GM23338 (cell line): ENCODE measurements around the gene SEC61G. TPM values are rescaled to one million over a fixed set of nuclear protein-coding genes. Genes with fewer than 3 reads are reported as not detected.

Experiments used
- ATAC-seq: fragments of 200-7000 bp; cut with Tn5 transposase; 3 replicates; pipeline ENCODE4 v1.9.1; 2020
- DNase-seq: peaks from one replicate; pipeline ENCODE4 v3.0.0-alpha.2; 2015; ENCODE audit warnings: low spot score
- H2AFZ ChIP-seq: fragments of 200-600 bp; sonication (generic); 2 replicates; pipeline ENCODE4 v1.8.0; 2016; ENCODE audit warnings: antibody characterized with exemption, mild to moderate bottlenecking, moderate library complexity
- H3F3A ChIP-seq: fragments of 200-600 bp; sonication (generic); replicated peaks from 2 replicates; pipeline ENCODE4 v1.8.0; 2017; ENCODE audit warnings: antibody characterized with exemption, mixed run types, low read depth
- H3K27ac ChIP-seq: fragments of 200-600 bp; sonication (generic); 2 replicates; pipeline ENCODE4 v1.6.1; 2016; ENCODE audit warnings: low read depth
- H3K27me3 ChIP-seq: fragments of 200-600 bp; sonication (generic); 2 replicates; pipeline ENCODE4 v1.8.0; 2016; ENCODE audit warnings: mild to moderate bottlenecking, mixed run types, moderate library complexity; ENCODE audit not compliant: insufficient read depth
- H3K36me3 ChIP-seq: fragments of 200-600 bp; sonication (generic); 2 replicates; pipeline ENCODE4 v1.8.0; 2016; ENCODE audit warnings: mild to moderate bottlenecking; ENCODE audit not compliant: insufficient read depth
- H3K4me1 ChIP-seq: fragments of 200-600 bp; sonication (generic); 2 replicates; pipeline ENCODE4 v1.8.0; 2016; ENCODE audit warnings: mild to moderate bottlenecking, moderate library complexity; ENCODE audit not compliant: insufficient read depth
- H3K4me2 ChIP-seq: fragments of 200-600 bp; sonication (generic); 2 replicates; pipeline ENCODE4 v1.7.1; 2017; ENCODE audit warnings: mixed run types
- H3K4me3 ChIP-seq: fragments of 200-600 bp; sonication (generic); 2 replicates; pipeline ENCODE4 v1.6.1; 2016; ENCODE audit warnings: mixed run types
- H3K79me2 ChIP-seq: fragments of 200-600 bp; sonication (generic); replicated peaks from 2 replicates; pipeline ENCODE4 v1.8.0; 2017; ENCODE audit warnings: mild to moderate bottlenecking; ENCODE audit not compliant: insufficient read depth
- H3K9me2 ChIP-seq: fragments of 200-600 bp; sonication (generic); 2 replicates; pipeline ENCODE4 v1.8.0; 2017; ENCODE audit not compliant: insufficient read depth
- H4K20me1 ChIP-seq: fragments of 200-600 bp; sonication (generic); replicated peaks from 2 replicates; pipeline ENCODE4 v1.8.0; 2017; ENCODE audit warnings: mild to moderate bottlenecking; ENCODE audit not compliant: insufficient read depth
- H3K27ac Mint-ChIP-seq: 2 replicates; pipeline ENCODE4 v1.8.0; 2020; ENCODE audit warnings: inconsistent platforms, mild to moderate bottlenecking, moderate library complexity, mixed read lengths
- H3K27me3 Mint-ChIP-seq: 3 replicates; pipeline ENCODE4 v1.8.0; 2022; ENCODE audit warnings: low read depth, mild to moderate bottlenecking, moderate library complexity, mixed read lengths, inconsistent platforms; ENCODE audit not compliant: insufficient read depth, poor library complexity
- H3K36me3 Mint-ChIP-seq: 3 replicates; pipeline ENCODE4 v1.8.0; 2021; ENCODE audit warnings: low read depth, mild to moderate bottlenecking, inconsistent platforms, moderate library complexity, mixed read lengths
- H3K4me1 Mint-ChIP-seq: 3 replicates; pipeline ENCODE4 v1.8.0; 2020; ENCODE audit warnings: mild to moderate bottlenecking, inconsistent platforms, mixed read lengths
- H3K4me3 Mint-ChIP-seq: 3 replicates; pipeline ENCODE4 v1.8.0; 2021; ENCODE audit warnings: moderate library complexity, mild to moderate bottlenecking, inconsistent platforms, mixed read lengths
- H3K9me3 Mint-ChIP-seq: 3 replicates; pipeline ENCODE4 v1.8.0; 2020; ENCODE audit warnings: moderate library complexity, mild to moderate bottlenecking, inconsistent platforms, mixed read lengths
- CTCF ChIP-seq, 2 experiments: fragments of 200-600 bp in 1 of 2; sonication (generic) in 1 of 2; conservative IDR thresholded peaks; 2 replicates each; pipeline versions ENCODE4 v1.5.1 to v1.6.1; 2016 to 2017; ENCODE audit warnings: antibody characterized with exemption in 2 of 2, low read depth in 2 of 2, mild to moderate bottlenecking in 2 of 2, moderate library complexity in 1 of 2
- NANOG ChIP-seq: IDR thresholded peaks from 2 replicates; pipeline ENCODE4 v1.6.1; 2016; ENCODE audit warnings: antibody characterized with exemption, borderline replicate concordance
- POLR2AphosphoS5 ChIP-seq: IDR thresholded peaks from 2 replicates; pipeline ENCODE4 v1.6.1; 2016; ENCODE audit warnings: antibody characterized with exemption, low read depth
- ZNF331 ChIP-seq: fragments of 250-450 bp; sonication (Bioruptor Pico); IDR thresholded peaks from 2 replicates; pipeline ENCODE4 v1.5.0; 2020; ENCODE audit warnings: low read depth, mild to moderate bottlenecking, moderate library complexity
- polyA plus RNA-seq: library from polyadenylated mRNA; unstranded; fragments of >200 nt; fragmentation: Nextera tagmentation; extraction: Ambion mirVana; gene quantifications from 2 replicates; pipeline ENCODE4 v1.2.1, GENCODE V29; 2016
- total RNA-seq: library from RNA; depleted of rRNA; stranded (reverse); fragments of >200 nt; shearing (Covaris generic); gene quantifications from 2 replicates; pipeline ENCODE4 v1.2.3, GENCODE V29; 2014
- TF ChIP-seq, protein P1 (sequence below): fragments of 250-450 bp; sonication (Bioruptor Pico); IDR thresholded peaks from 2 replicates; pipeline ENCODE4 v1.5.0; 2020; ENCODE audit warnings: mild to moderate bottlenecking, moderate library complexity

Gene SEC61G
- total and polyA plus RNA-seq, 2 experiments from 2014 or later = 350 to 497 TPM

- no peak for TF ChIP-seq POLR2AphosphoS5
Measured at GRCh38 chr7:54798530-54798929, 39.5 kb upstream of the SEC61G start (continued).

GRCh38 chr7:54796853-54797252 is 37.8 kb upstream of the SEC61G start:
- ATAC-seq (no peak), DNase-seq (no peak)
- Histone ChIP-seq H4K20me1 (no peaks in the 10 kb centered on the region), H3K27me3 (no peaks in the 10 kb centered on the region), H3K79me2 (no peaks in the 10 kb centered on the region), H2AFZ (peak overlapping the region; percentile 69; the same call in 1 of the 2 replicates), H3K4me2 (no peak overlapping the region), H3K36me3 (no peaks in the 10 kb centered on the region), H3K4me3 (no peak overlapping the region), H3K4me1 (no peaks in the 10 kb centered on the region), H3K9me2 (peaks cover 11% of the 10 kb centered on the region; the same call in 1 of the 2 replicates), H3K27ac (no peak overlapping the region), H3F3A (no peaks in the 10 kb centered on the region)
- no peaks in the 10 kb centered on the region for H3K9me3 Mint-ChIP-seq
- peaks cover 3% of the 10 kb centered on the region; the same call in 2 of the 3 replicates for H3K4me1 Mint-ChIP-seq
- H3K27ac Mint-ChIP-seq = no peak overlapping the region
- H3K36me3 Mint-ChIP-seq = no peaks in the 10 kb centered on the region
- TF ChIP-seq, protein P1, sequence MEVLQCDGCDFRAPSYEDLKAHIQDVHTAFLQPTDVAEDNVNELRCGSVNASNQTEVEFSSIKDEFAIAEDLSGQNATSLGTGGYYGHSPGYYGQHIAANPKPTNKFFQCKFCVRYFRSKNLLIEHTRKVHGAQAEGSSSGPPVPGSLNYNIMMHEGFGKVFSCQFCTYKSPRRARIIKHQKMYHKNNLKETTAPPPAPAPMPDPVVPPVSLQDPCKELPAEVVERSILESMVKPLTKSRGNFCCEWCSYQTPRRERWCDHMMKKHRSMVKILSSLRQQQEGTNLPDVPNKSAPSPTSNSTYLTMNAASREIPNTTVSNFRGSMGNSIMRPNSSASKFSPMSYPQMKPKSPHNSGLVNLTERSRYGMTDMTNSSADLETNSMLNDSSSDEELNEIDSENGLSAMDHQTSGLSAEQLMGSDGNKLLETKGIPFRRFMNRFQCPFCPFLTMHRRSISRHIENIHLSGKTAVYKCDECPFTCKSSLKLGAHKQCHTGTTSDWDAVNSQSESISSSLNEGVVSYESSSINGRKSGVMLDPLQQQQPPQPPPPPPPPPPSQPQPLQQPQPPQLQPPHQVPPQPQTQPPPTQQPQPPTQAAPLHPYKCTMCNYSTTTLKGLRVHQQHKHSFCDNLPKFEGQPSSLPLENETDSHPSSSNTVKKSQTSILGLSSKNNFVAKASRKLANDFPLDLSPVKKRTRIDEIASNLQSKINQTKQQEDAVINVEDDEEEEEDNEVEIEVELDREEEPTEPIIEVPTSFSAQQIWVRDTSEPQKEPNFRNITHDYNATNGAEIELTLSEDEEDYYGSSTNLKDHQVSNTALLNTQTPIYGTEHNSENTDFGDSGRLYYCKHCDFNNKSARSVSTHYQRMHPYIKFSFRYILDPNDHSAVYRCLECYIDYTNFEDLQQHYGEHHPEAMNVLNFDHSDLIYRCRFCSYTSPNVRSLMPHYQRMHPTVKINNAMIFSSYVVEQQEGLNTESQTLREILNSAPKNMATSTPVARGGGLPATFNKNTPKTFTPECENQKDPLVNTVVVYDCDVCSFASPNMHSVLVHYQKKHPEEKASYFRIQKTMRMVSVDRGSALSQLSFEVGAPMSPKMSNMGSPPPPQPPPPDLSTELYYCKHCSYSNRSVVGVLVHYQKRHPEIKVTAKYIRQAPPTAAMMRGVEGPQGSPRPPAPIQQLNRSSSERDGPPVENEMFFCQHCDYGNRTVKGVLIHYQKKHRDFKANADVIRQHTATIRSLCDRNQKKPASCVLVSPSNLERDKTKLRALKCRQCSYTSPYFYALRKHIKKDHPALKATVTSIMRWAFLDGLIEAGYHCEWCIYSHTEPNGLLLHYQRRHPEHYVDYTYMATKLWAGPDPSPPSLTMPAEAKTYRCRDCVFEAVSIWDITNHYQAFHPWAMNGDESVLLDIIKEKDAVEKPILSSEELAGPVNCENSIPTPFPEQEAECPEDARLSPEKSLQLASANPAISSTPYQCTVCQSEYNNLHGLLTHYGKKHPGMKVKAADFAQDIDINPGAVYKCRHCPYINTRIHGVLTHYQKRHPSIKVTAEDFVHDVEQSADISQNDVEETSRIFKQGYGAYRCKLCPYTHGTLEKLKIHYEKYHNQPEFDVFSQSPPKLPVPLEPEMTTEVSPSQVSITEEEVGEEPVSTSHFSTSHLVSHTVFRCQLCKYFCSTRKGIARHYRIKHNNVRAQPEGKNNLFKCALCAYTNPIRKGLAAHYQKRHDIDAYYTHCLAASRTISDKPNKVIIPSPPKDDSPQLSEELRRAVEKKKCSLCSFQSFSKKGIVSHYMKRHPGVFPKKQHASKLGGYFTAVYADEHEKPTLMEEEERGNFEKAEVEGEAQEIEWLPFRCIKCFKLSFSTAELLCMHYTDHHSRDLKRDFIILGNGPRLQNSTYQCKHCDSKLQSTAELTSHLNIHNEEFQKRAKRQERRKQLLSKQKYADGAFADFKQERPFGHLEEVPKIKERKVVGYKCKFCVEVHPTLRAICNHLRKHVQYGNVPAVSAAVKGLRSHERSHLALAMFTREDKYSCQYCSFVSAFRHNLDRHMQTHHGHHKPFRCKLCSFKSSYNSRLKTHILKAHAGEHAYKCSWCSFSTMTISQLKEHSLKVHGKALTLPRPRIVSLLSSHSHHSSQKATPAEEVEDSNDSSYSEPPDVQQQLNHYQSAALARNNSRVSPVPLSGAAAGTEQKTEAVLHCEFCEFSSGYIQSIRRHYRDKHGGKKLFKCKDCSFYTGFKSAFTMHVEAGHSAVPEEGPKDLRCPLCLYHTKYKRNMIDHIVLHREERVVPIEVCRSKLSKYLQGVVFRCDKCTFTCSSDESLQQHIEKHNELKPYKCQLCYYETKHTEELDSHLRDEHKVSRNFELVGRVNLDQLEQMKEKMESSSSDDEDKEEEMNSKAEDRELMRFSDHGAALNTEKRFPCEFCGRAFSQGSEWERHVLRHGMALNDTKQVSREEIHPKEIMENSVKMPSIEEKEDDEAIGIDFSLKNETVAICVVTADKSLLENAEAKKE (CRISPR knock-in tag) = no peak
- TF ChIP-seq NANOG (no peak), CTCF (conservative IDR thresholded peaks at IDR 0.05; ENCODE audit: low read depth in 2 of 2) (no peak), ZNF331 (no peak), POLR2AphosphoS5 (no peak)
- peaks cover 9% of the 10 kb centered on the region for H3K27me3 Mint-ChIP-seq
- no peak overlapping the region for H3K4me3 Mint-ChIP-seq
